CD4-positive, alpha-beta T cell (primary cell): Measurements from ENCODE around the gene SRSF2. TPM values are rescaled to one million over a fixed set of nuclear protein-coding genes. Genes with fewer than 3 reads are reported as not detected.

Source experiments
- ATAC-seq: fragments of 200-7000 bp; cut with Tn5 transposase; one replicate; pipeline ENCODE4 v1.10.0; 2022; ENCODE audit warnings: mild to moderate bottlenecking; ENCODE audit not compliant: poor library complexity
- CTCF ChIA-PET: fragments of 350-600 bp; sonication (Branson Sonifier 250); formaldehyde crosslinking; loops from one replicate; lab custom pipeline; 2021; ENCODE audit warnings: antibody characterized with exemption, inconsistent platforms; lab: Charles Lee
- POLR2A ChIA-PET: fragments of 350-600 bp; sonication (Branson Sonifier 250); formaldehyde crosslinking; loops from one replicate; lab custom pipeline; 2021; ENCODE audit warnings: antibody characterized with exemption, inconsistent platforms; lab: Charles Lee
- DNase-seq, 14 experiments: peaks; one replicate each; pipeline ENCODE4 v3.0.0-alpha.2; 2013 to 2020; ENCODE audit warnings: mixed read lengths in 2 of 14
- H3K27ac ChIP-seq, 2 donors: one replicate each; pipeline versions ENCODE4 v1.5.1 to v1.7.0; 2013; ENCODE audit warnings: low read length in 2 of 2, low read depth in 1 of 2, mild to moderate bottlenecking in 1 of 2
- H3K27me3 ChIP-seq, 2 experiments: 1 replicate in 1 of 2; 2 replicates in 1 of 2; pipeline versions ENCODE4 v1.6.1 to v1.7.0; 2013; ENCODE audit warnings: low read length in 2 of 2, control low read depth in 1 of 2, mild to moderate bottlenecking in 1 of 2, moderate library complexity in 1 of 2; ENCODE audit not compliant: insufficient read depth in 2 of 2, control insufficient read depth in 1 of 2
- H3K36me3 ChIP-seq: one replicate; pipeline ENCODE4 v1.6.1; 2013; ENCODE audit warnings: low read length, control low read depth; ENCODE audit not compliant: insufficient read depth
- H3K4me1 ChIP-seq: one replicate; pipeline ENCODE4 v1.6.1; 2013; ENCODE audit warnings: low read length, control low read depth; ENCODE audit not compliant: insufficient read depth
- H3K4me3 ChIP-seq: one replicate; pipeline ENCODE4 v1.5.1; 2013; ENCODE audit warnings: mild to moderate bottlenecking, low read length, moderate library complexity
- H3K9me3 ChIP-seq, 2 experiments: 1 replicate in 1 of 2; 2 replicates in 1 of 2; pipeline versions ENCODE4 v1.6.1 to v1.7.0; 2013; ENCODE audit warnings: low read length in 2 of 2, mild to moderate bottlenecking in 2 of 2, control low read depth in 1 of 2, moderate library complexity in 1 of 2; ENCODE audit not compliant: control insufficient read depth in 1 of 2, insufficient read depth in 1 of 2
- H3K27ac Mint-ChIP-seq: one replicate; pipeline ENCODE4 v1.8.0; 2020; ENCODE audit warnings: mixed read lengths
- H3K27me3 Mint-ChIP-seq: one replicate; pipeline ENCODE4 v1.8.0; 2021; ENCODE audit warnings: mixed read lengths
- H3K36me3 Mint-ChIP-seq: one replicate; pipeline ENCODE4 v1.8.0; 2021; ENCODE audit warnings: low read depth, mixed read lengths
- H3K4me1 Mint-ChIP-seq: one replicate; pipeline ENCODE4 v1.8.0; 2021; ENCODE audit warnings: low read depth, mixed read lengths
- H3K4me3 Mint-ChIP-seq: one replicate; pipeline ENCODE4 v1.8.0; 2020; ENCODE audit warnings: mild to moderate bottlenecking, mixed read lengths
- H3K9me3 Mint-ChIP-seq: one replicate; pipeline ENCODE4 v1.8.0; 2020; ENCODE audit warnings: mixed read lengths
- intact Hi-C, 2 experiments: fragments of 100-400 bp; cut with DNase I in 1 of 2; cut with micrococcal nuclease in 1 of 2; formaldehyde crosslinking; loops; one replicate each; pipeline versions ENCODE4 v1.15.1 to v1.9.0; 2023 to 2025; cut with DNase I, micrococcal nuclease
- polyA plus RNA-seq, 2 donors: library from polyadenylated mRNA; unstranded; fragments of 120-200 nt; gene quantifications; one replicate each; pipeline ENCODE4 v1.2.1, GENCODE V29; 2013
- total RNA-seq, 174 experiments: library from RNA in 2 of 174; stranded (reverse) in 2 of 174; gene quantifications; one replicate each; pipeline ENCODE4 v1.2.3 and lab custom pipeline; 2021 to 2026
- TF ChIP-seq, protein P1 (sequence below): fragments of 200-600 bp; IDR thresholded peaks from one replicate; pipeline ENCODE4 v1.8.0; 2022; ENCODE audit warnings: antibody characterized with exemption, mild to moderate bottlenecking

Gene SRSF2, protein sequence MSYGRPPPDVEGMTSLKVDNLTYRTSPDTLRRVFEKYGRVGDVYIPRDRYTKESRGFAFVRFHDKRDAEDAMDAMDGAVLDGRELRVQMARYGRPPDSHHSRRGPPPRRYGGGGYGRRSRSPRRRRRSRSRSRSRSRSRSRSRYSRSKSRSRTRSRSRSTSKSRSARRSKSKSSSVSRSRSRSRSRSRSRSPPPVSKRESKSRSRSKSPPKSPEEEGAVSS
- total RNA-seq (100 to 1,000 TPM; 448 to 460 TPM), total RNA-seq (lab: John Stamatoyannopoulos, UW) (246 to 823 (median 493) reads per million in 172 experiments)
- 220 TPM for polyA plus RNA-seq (2013, experiment 1 of 2)
- 310 TPM for polyA plus RNA-seq (2013, experiment 2 of 2)

GRCh38 chr17:76737082-76737675, at the start of gene SRSF2:
Gene SRSF2 (minus strand): TSS chr17:76737331. CDS start chr17:76737160, 171 bp downstream.
- Histone ChIP-seq H3K9me3 (no peaks in the 10 kb centered on the region), H3K4me3 (peak within 1 kb of the TSS; percentile 96), H3K36me3 (peaks cover 54% of the 10 kb centered on the region), H3K4me1 (peaks cover 37% of the 10 kb centered on the region), H3K27ac (peak within 1 kb of the TSS; percentile 99), H3K27me3 (no peaks in the 10 kb centered on the region)
- Mint-ChIP-seq H3K9me3 (no peaks in the 10 kb centered on the region), H3K27me3 (no peaks in the 10 kb centered on the region), H3K4me1 (peaks cover 60% of the 10 kb centered on the region), H3K36me3 (peaks cover 69% of the 10 kb centered on the region), H3K27ac (peak within 1 kb of the TSS; percentile 96), H3K4me3 (peak within 1 kb of the TSS; percentile 96)
- ChIA-PET CTCF (interaction anchor here (1.1 to 3.5 kb wide), 4 partner anchors 10 to 24 kb away, joined by 4 to 15 read pairs (median 7); partner anchors contain the start of genes JMJD6 and METTL23), POLR2A (interaction anchor here (0.6 to 7.9 kb wide), 16 partner anchors 11 to 1384 kb away, joined by 3 to 165 read pairs (median 6); partner anchors contain the start of genes JMJD6, METTL23, MXRA7 and SEC14L1)
- ATAC-seq = peak; percentile 64
- TF ChIP-seq, protein P1, sequence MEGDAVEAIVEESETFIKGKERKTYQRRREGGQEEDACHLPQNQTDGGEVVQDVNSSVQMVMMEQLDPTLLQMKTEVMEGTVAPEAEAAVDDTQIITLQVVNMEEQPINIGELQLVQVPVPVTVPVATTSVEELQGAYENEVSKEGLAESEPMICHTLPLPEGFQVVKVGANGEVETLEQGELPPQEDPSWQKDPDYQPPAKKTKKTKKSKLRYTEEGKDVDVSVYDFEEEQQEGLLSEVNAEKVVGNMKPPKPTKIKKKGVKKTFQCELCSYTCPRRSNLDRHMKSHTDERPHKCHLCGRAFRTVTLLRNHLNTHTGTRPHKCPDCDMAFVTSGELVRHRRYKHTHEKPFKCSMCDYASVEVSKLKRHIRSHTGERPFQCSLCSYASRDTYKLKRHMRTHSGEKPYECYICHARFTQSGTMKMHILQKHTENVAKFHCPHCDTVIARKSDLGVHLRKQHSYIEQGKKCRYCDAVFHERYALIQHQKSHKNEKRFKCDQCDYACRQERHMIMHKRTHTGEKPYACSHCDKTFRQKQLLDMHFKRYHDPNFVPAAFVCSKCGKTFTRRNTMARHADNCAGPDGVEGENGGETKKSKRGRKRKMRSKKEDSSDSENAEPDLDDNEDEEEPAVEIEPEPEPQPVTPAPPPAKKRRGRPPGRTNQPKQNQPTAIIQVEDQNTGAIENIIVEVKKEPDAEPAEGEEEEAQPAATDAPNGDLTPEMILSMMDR = no peak
- peak; percentile 95 to 99 (median 98) for DNase-seq
- intact Hi-C loops = loop anchor here (1.0 to 10.0 kb wide), 6 partner anchors 11 to 952 kb away; partner anchors contain the start of genes JMJD6 (in 1 of the 2), METTL23 (in 1 of the 2), UBE2O (in 1 of the 2) and UNK (in 1 of the 2)

DNA sequence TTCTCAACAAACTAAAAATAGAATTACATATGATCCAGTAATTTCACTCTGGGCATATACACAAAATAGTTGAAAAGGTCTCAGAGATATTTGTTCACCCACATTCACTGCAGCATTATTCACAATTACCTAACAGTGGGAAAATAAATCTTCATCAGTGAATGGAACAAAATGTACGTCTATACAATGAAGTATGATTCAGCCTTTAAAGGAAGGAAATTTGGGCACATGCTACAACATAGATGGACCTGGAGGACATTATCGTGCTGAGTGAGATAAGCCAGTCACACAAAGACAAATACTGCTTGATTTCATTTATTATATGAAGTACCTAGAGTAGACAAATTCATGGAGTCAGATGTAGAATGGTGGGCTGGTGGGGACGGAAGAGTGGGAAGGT, 47.8 kb upstream of the SRSF2 start:
- DNase-seq (no peak), ATAC-seq (no peak)
- Mint-ChIP-seq H3K4me3 (no peak overlapping the region), H3K9me3 (no peaks in the 10 kb centered on the region), H3K27me3 (no peaks in the 10 kb centered on the region), H3K27ac (no peak overlapping the region), H3K36me3 (peaks cover 19% of the 10 kb centered on the region), H3K4me1 (no peaks in the 10 kb centered on the region)
- H3K27ac ChIP-seq = no peak overlapping the region
- no peak overlapping the region for H3K4me3 ChIP-seq
- intact Hi-C loops = loop anchor here in 1 of 2 experiments (5.0 kb wide), 2 partner anchors 58 to 73 kb away; partner anchors contain the start of genes JMJD6, METTL23 and MXRA7
- peaks cover 5% of the 10 kb centered on the region for H3K36me3 ChIP-seq
- no peaks in the 10 kb centered on the region for H3K9me3 ChIP-seq
- no peaks in the 10 kb centered on the region for H3K27me3 ChIP-seq
- peaks cover 4% of the 10 kb centered on the region for H3K4me1 ChIP-seq
- ChIA-PET CTCF (no interaction called here), POLR2A (no interaction called here)
- TF ChIP-seq, protein P1 = no peak

DNA sequence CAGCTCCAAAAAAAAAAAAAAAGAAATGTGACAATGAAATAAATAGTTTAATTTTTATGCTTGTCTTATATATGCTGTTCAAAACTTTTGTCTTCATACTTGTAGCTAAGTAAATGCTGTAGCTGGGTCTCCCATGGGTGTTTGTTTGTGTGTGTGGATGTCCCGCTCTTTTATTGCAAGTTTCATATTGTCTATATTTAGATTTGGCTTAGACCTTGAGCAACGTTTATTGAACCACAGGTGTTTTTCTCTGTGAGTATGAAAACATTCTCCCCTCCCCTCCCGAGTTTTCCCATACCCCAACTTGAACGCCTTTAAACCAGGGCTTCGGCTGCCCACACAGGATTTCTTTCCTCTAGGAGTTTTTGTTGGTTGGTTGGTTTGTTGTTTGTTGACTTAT, 46.0 kb upstream of the SRSF2 start:
- H3K4me1 Mint-ChIP-seq = no peaks in the 10 kb centered on the region
- H3K27me3 Mint-ChIP-seq = no peaks in the 10 kb centered on the region
- no peaks in the 10 kb centered on the region for H3K9me3 Mint-ChIP-seq
- Histone ChIP-seq H3K9me3 (no peaks in the 10 kb centered on the region), H3K27ac (no peak overlapping the region), H3K4me3 (no peak overlapping the region), H3K36me3 (peaks cover 13% of the 10 kb centered on the region), H3K27me3 (no peaks in the 10 kb centered on the region), H3K4me1 (peaks cover 4% of the 10 kb centered on the region)
- no peak for DNase-seq
- ATAC-seq = no peak
- POLR2A ChIA-PET = no interaction called here
- H3K4me3 Mint-ChIP-seq = no peak overlapping the region
- H3K36me3 Mint-ChIP-seq = peaks cover 29% of the 10 kb centered on the region
- TF ChIP-seq, protein P1 = no peak
- CTCF ChIA-PET = interaction anchor here (0.8 kb wide), 1 partner anchor 85 kb away, joined by 3 read pairs; no protein-coding TSS in a partner anchor
- intact Hi-C loops = loop anchor here in 1 of 2 experiments (5.0 kb wide), 2 partner anchors 56 to 71 kb away; partner anchors contain the start of genes JMJD6, METTL23 and MXRA7
- no peak overlapping the region for H3K27ac Mint-ChIP-seq
